Measurements from ENCODE around the gene SETBP1. TPM values are rescaled to one million over a fixed set of nuclear protein-coding genes. Genes with fewer than 3 reads are reported as not detected.

SETBP1 gene
- total RNA-seq, 1 experiment from 2014 or later, result 0.05 TPM

GRCh38 chr18:44729631-44730101, 49.0 kb downstream of the SETBP1 start:
- Histone ChIP-seq H3K79me2 (ENCODE audit: insufficient read depth, low read length) (no peaks in the 10 kb centered on the region), H3K9me3 (ENCODE audit: control insufficient read depth in 1 of 2, insufficient read depth in 1 of 2, low read depth in 1 of 2, low read length in 2 of 2) (peaks cover 13 to 29% of the 10 kb centered on the region in 2 experiments; a peak in 2 of 4 replicates), H3K27ac (ENCODE audit: low read depth, low read length) (no peak overlapping the region), H3K4me1 (ENCODE audit: control insufficient read depth in 1 of 2, insufficient read depth in 2 of 2, low read length in 2 of 2) (no peaks in the 10 kb centered on the region), H3K4me2 (ENCODE audit: low read length) (no peak overlapping the region), H3K27me3 (ENCODE audit: insufficient read depth, low read length) (no peaks in the 10 kb centered on the region), H4K20me1 (ENCODE audit: insufficient read depth) (no peaks in the 10 kb centered on the region), H3K9me2 (ENCODE audit: insufficient read depth) (no peaks in the 10 kb centered on the region), H3K36me3 (ENCODE audit: control insufficient read depth in 1 of 2, insufficient read depth in 2 of 2, low read length in 2 of 2) (no peaks in the 10 kb centered on the region; a peak in 1 of 4 replicates), H3K9ac (ENCODE audit: low read length) (no peak overlapping the region), H3K4me3 (replicated peaks in 1 of 2; ENCODE audit: low read depth in 1 of 2, low read length in 2 of 2) (no peak overlapping the region), H2AFZ (ENCODE audit: low read depth, low read length, poor library complexity, severe bottlenecking) (no peak overlapping the region)
- ATAC-seq (no peak), DNase-seq (ENCODE audit: low read depth, low spot score) (no peak)
- RAD21 ChIA-PET (ENCODE audit: low non-redundant PET in 1 of 2, low total read pairs in 2 of 2, uncharacterized antibody in 2 of 2, unreplicated experiment in 2 of 2), result no interaction called here
- TF ChIP-seq YY1 (IDR thresholded peaks at IDR 0.05; ENCODE audit: extremely low read depth, insufficient replicate concordance, low read depth, low read length) (no peak), REST (IDR thresholded peaks at IDR 0.05; ENCODE audit: low read depth) (no peak), JUND (IDR thresholded peaks at IDR 0.05) (no peak), TCF7L2 (IDR thresholded peaks at IDR 0.05; ENCODE audit: borderline replicate concordance, extremely low read depth, insufficient read depth, insufficient read length) (no peak)
- POLR2A ChIA-PET, result no interaction called here
- intact Hi-C loops (cut with micrococcal nuclease), result no loop called here
- CTCF ChIA-PET, result no interaction called here
- BruUV-seq (replicated peaks), result no TSS peak
